H1 (cell line): ENCODE measurements around the gene OXTR. TPM values are rescaled to one million over a fixed set of nuclear protein-coding genes. Genes with fewer than 3 reads are reported as not detected.

Experiments used
- CTCF ChIA-PET: fragments of 300-600 bp; sonication (Branson Sonifier 250); formaldehyde crosslinking; loops from one replicate; lab custom pipeline; 2021; ENCODE audit not compliant: partially characterized antibody; lab: Charles Lee
- POLR2A ChIA-PET: fragments of 300-600 bp; sonication (Branson Sonifier 250); formaldehyde crosslinking; loops from one replicate; lab custom pipeline; 2021; ENCODE audit warnings: inconsistent platforms; ENCODE audit not compliant: partially characterized antibody; lab: Charles Lee
- DNase-seq, 2 experiments: peaks; one replicate each; pipeline versions ENCODE4 v3.0.0 to v3.0.0-alpha.2; 2010 to 2022; ENCODE audit warnings: low spot score in 2 of 2, low read depth in 1 of 2, mixed read lengths in 1 of 2
- FAIRE-seq: peaks from 2 replicates; lab custom pipeline; 2011; peaks lifted over from hg19 to GRCh38; lab: Jason Lieb, UNC
- H2AFZ ChIP-seq: 2 replicates; pipeline ENCODE4 v1.8.1; 2012; ENCODE audit warnings: low read length, inconsistent platforms
- H2AK5ac ChIP-seq: 2 replicates; pipeline ENCODE4 v1.6.1; 2013; ENCODE audit warnings: low read depth, low read length
- H2BK120ac ChIP-seq: replicated peaks from 2 replicates; pipeline ENCODE3; 2013; ENCODE audit warnings: low read depth, low read length, inconsistent platforms
- H2BK12ac ChIP-seq: 2 replicates; pipeline ENCODE4 v1.6.1; 2013; ENCODE audit warnings: low read depth, low read length
- H2BK15ac ChIP-seq: 2 replicates; pipeline ENCODE4 v1.6.1; 2013; ENCODE audit warnings: low read length
- H2BK20ac ChIP-seq: 2 replicates; pipeline ENCODE4 v1.6.1; 2013; ENCODE audit warnings: low read length
- H2BK5ac ChIP-seq: 2 replicates; pipeline ENCODE4 v1.6.1; 2013; ENCODE audit warnings: low read depth, low read length
- H3K14ac ChIP-seq: 2 replicates; pipeline ENCODE4 v1.6.1; 2013; ENCODE audit warnings: inconsistent platforms; ENCODE audit not compliant: insufficient read length
- H3K18ac ChIP-seq: 2 replicates; pipeline ENCODE4 v1.6.1; 2013; ENCODE audit warnings: low read length; ENCODE audit errors: extremely low read depth
- H3K23ac ChIP-seq: 2 replicates; pipeline ENCODE4 v1.6.1; 2013; ENCODE audit warnings: inconsistent platforms; ENCODE audit not compliant: insufficient read length
- H3K23me2 ChIP-seq: 2 replicates; pipeline ENCODE4 v1.6.1; 2013; ENCODE audit warnings: low read depth, low read length
- H3K27ac ChIP-seq: 2 replicates; pipeline ENCODE4 v1.6.1; 2011; ENCODE audit warnings: low read depth, low read length, inconsistent platforms
- H3K27me3 ChIP-seq, 4 experiments: replicated peaks in 1 of 4; 1 replicate in 1 of 4; 2 replicates in 3 of 4; pipeline versions ENCODE4 v1.6.1 to v1.8.1; 2011 to 2013; ENCODE audit warnings: low read length in 3 of 4, mild to moderate bottlenecking in 3 of 4, inconsistent platforms in 2 of 4, mixed read lengths in 2 of 4, moderate library complexity in 1 of 4; ENCODE audit not compliant: control insufficient read depth in 3 of 4, insufficient read depth in 3 of 4; ENCODE audit errors: extremely low read depth in 1 of 4
- H3K36me3 ChIP-seq, 4 experiments: 2 replicates each; pipeline versions ENCODE4 v1.6.1 to v1.8.1; 2011 to 2013; ENCODE audit warnings: mild to moderate bottlenecking in 4 of 4, low read length in 3 of 4, moderate library complexity in 2 of 4, control low read depth in 1 of 4, inconsistent platforms in 1 of 4; ENCODE audit not compliant: insufficient read depth in 4 of 4, control insufficient read depth in 2 of 4
- H3K4ac ChIP-seq: replicated peaks from 2 replicates; pipeline ENCODE3; 2013; ENCODE audit warnings: low read length, low read depth, mixed read lengths, inconsistent platforms; ENCODE audit not compliant: insufficient read length
- H3K4me1 ChIP-seq, 4 experiments: replicated peaks in 1 of 4; 1 replicate in 1 of 4; 2 replicates in 3 of 4; pipeline versions ENCODE4 v1.6.1 to v1.8.1; 2011 to 2013; ENCODE audit warnings: low read length in 3 of 4, inconsistent platforms in 2 of 4, mixed read lengths in 1 of 4; ENCODE audit not compliant: insufficient read depth in 4 of 4, control insufficient read depth in 3 of 4
- H3K4me2 ChIP-seq, 2 experiments: 2 replicates each; pipeline versions ENCODE4 v1.6.1 to v1.8.1; 2011 to 2013; ENCODE audit warnings: low read depth in 2 of 2, low read length in 2 of 2, control low read depth in 1 of 2, inconsistent platforms in 1 of 2, mild to moderate bottlenecking in 1 of 2; ENCODE audit not compliant: insufficient read depth in 1 of 2
- H3K4me3 ChIP-seq, 4 experiments: fragments of 200-600, 300-600 bp in 1 of 4; sonication (generic), shearing (Covaris generic), sonication (Bioruptor Twin) in 1 of 4; 2 replicates each; pipeline versions ENCODE4 v1.5.1 to v1.8.1; 2011 to 2016; ENCODE audit warnings: low read length in 4 of 4, low read depth in 3 of 4, control low read depth in 2 of 4, inconsistent platforms in 2 of 4, mild to moderate bottlenecking in 2 of 4, mixed read lengths in 1 of 4, moderate library complexity in 1 of 4; ENCODE audit not compliant: insufficient read depth in 2 of 4; ENCODE audit errors: extremely low read depth in 1 of 4
- H3K56ac ChIP-seq: replicated peaks from 2 replicates; pipeline ENCODE3; 2013; ENCODE audit warnings: low read depth, mild to moderate bottlenecking, mixed read lengths, low read length, inconsistent platforms; ENCODE audit not compliant: insufficient read length
- H3K79me1 ChIP-seq: 2 replicates; pipeline ENCODE4 v1.6.1; 2013; ENCODE audit warnings: low read depth, low read length, control low read depth
- H3K79me2 ChIP-seq, 2 experiments: 2 replicates each; pipeline versions ENCODE4 v1.6.1 to v1.8.1; 2012 to 2013; ENCODE audit warnings: low read length in 2 of 2, mild to moderate bottlenecking in 2 of 2, inconsistent platforms in 1 of 2; ENCODE audit not compliant: insufficient read depth in 2 of 2, control insufficient read depth in 1 of 2
- H3K9ac ChIP-seq, 4 experiments: replicated peaks in 1 of 4; 1 replicate in 1 of 4; 2 replicates in 3 of 4; pipeline versions ENCODE4 v1.6.1 to v1.8.1; 2011 to 2013; ENCODE audit warnings: low read depth in 3 of 4, low read length in 3 of 4, control low read depth in 2 of 4, mild to moderate bottlenecking in 2 of 4, moderate library complexity in 2 of 4, inconsistent platforms in 1 of 4; ENCODE audit errors: extremely low read depth in 1 of 4
- H3K9me3 ChIP-seq, 2 experiments: 2 replicates each; pipeline versions ENCODE4 v1.6.1 to v1.8.1; 2012 to 2013; ENCODE audit warnings: mild to moderate bottlenecking in 2 of 2, moderate library complexity in 2 of 2, control low read depth in 1 of 2, inconsistent platforms in 1 of 2, low read depth in 1 of 2, low read length in 1 of 2, mixed read lengths in 1 of 2; ENCODE audit not compliant: insufficient read depth in 2 of 2
- H4K20me1 ChIP-seq, 2 experiments: replicated peaks in 1 of 2; 2 replicates each; pipeline versions ENCODE3 to v1.8.1; 2011 to 2013; ENCODE audit warnings: inconsistent platforms in 2 of 2, low read length in 2 of 2, mild to moderate bottlenecking in 1 of 2; ENCODE audit not compliant: insufficient read depth in 2 of 2, control insufficient read depth in 1 of 2
- H4K5ac ChIP-seq: 2 replicates; pipeline ENCODE4 v1.6.1; 2013; ENCODE audit warnings: low read length, low read depth, mixed read lengths, inconsistent platforms; ENCODE audit not compliant: insufficient read length
- H4K8ac ChIP-seq: 2 replicates; pipeline ENCODE4 v1.8.0; 2013; ENCODE audit warnings: mild to moderate bottlenecking, moderate library complexity, low read length, inconsistent platforms; ENCODE audit not compliant: insufficient read depth; ENCODE audit errors: extremely low read depth
- H4K91ac ChIP-seq: replicated peaks from 2 replicates; pipeline ENCODE3; 2013; ENCODE audit warnings: low read length, mixed read lengths, inconsistent platforms; ENCODE audit not compliant: insufficient read length
- FOSL1 ChIP-seq: IDR thresholded peaks from 2 replicates; pipeline ENCODE4 v1.6.1; 2011; ENCODE audit warnings: mild to moderate bottlenecking, low read depth, low read length, moderate library complexity; ENCODE audit not compliant: insufficient read depth
- HDAC2 ChIP-seq, 2 experiments: fragments of 300-600 bp in 1 of 2; sonication (generic) in 1 of 2; IDR thresholded peaks; 2 replicates each; pipeline ENCODE4 v1.6.1; 2011 to 2012; ENCODE audit warnings: low read depth in 2 of 2, low read length in 2 of 2, mild to moderate bottlenecking in 2 of 2, moderate library complexity in 2 of 2, borderline replicate concordance in 1 of 2, inconsistent platforms in 1 of 2
- MAFK ChIP-seq: IDR thresholded peaks from 2 replicates; pipeline ENCODE4 v1.6.1; 2012; ENCODE audit warnings: low read depth, mild to moderate bottlenecking, improper control_type of control experiment, low read length
- MAX ChIP-seq: IDR thresholded peaks from 2 replicates; pipeline ENCODE4 v1.6.1; 2012; ENCODE audit warnings: inconsistent platforms
- RAD21 ChIP-seq, 2 experiments: IDR thresholded peaks in 1 of 2; conservative IDR thresholded peaks in 1 of 2; 2 replicates each; pipeline ENCODE4 v1.6.1; 2011; ENCODE audit warnings: low read depth in 2 of 2, low read length in 2 of 2, improper control_type of control experiment in 1 of 2, inconsistent platforms in 1 of 2, mild to moderate bottlenecking in 1 of 2, moderate library complexity in 1 of 2
- RFX5 ChIP-seq: IDR thresholded peaks from 2 replicates; pipeline ENCODE4 v1.6.1; 2011; ENCODE audit warnings: low read depth, low read length, improper control_type of control experiment, borderline replicate concordance
- SAP30 ChIP-seq: fragments of 300-600 bp; sonication (generic); IDR thresholded peaks from 2 replicates; pipeline ENCODE4 v1.7.1; 2012; ENCODE audit warnings: low read length, moderate library complexity, mild to moderate bottlenecking, inconsistent platforms; ENCODE audit not compliant: insufficient read depth, insufficient replicate concordance
- SP2 ChIP-seq: IDR thresholded peaks from 2 replicates; pipeline ENCODE4 v1.6.1; 2012; ENCODE audit warnings: mild to moderate bottlenecking, low read length, inconsistent platforms
- TAF1 ChIP-seq: IDR thresholded peaks from 2 replicates; pipeline ENCODE4 v1.6.1; 2011; ENCODE audit warnings: mild to moderate bottlenecking, low read depth, low read length
- USF2 ChIP-seq: IDR thresholded peaks from 2 replicates; pipeline ENCODE4 v1.6.1; 2011; ENCODE audit warnings: low read length, improper control_type of control experiment
- WGBS, 2 experiments: shearing (Covaris generic) in 1 of 2; methylation state at CpG; one replicate each; pipeline versions ENCODE4 v1.1.6 to v1.1.7; 2013 to 2015; ENCODE audit warnings: low lambda C conversion rate in 2 of 2, mixed read lengths in 2 of 2, inconsistent platforms in 1 of 2, low coverage in 1 of 2, missing lambda C conversion rate in 1 of 2; ENCODE audit not compliant: insufficient replicate concordance in 2 of 2, insufficient coverage in 1 of 2, insufficient read length in 1 of 2; ENCODE audit errors: extremely low coverage in 1 of 2, missing lambda C conversion rate in 1 of 2; 5-methylcytosine and 5-hydroxymethylcytosine counted together
- polyA plus RNA-seq, 7 experiments: library from polyadenylated mRNA; depleted of rRNA in 3 of 7; stranded (reverse) in 5 of 7; unstranded in 2 of 7; fragments of >200 nt in 5 of 7; fragments of 200-250 nt in 2 of 7; gene quantifications; 1 replicate in 5 of 7; 2 replicates in 1 of 7; 4 replicates in 1 of 7; pipeline versions ENCODE4 v1.2.1 to v1.2.3, GENCODE V29; 2011 to 2013; ENCODE audit warnings: missing spikeins in 2 of 7, mixed read lengths in 2 of 7
- total RNA-seq: library from RNA; stranded (reverse); fragmentation: NEBNext Ultra II Directional; extraction: Animal tissue kit (Norgen Biotek cat#: 25700); gene quantifications from 2 replicates; pipeline ENCODE4 v1.2.1, GENCODE V29; 2021

The OXTR gene
- total and polyA plus RNA-seq, 2 of the 8 experiments (the other 6 are each of a cell fraction or from before 2014, with no cell fraction given): 0.77 to 2.3 TPM

- no peak overlapping the region for H3K27ac ChIP-seq
- no peak overlapping the region for H3K18ac ChIP-seq
- H2AFZ ChIP-seq: no peak overlapping the region
- no peaks in the 10 kb centered on the region for H3K79me2 ChIP-seq
- no peak overlapping the region for H4K8ac ChIP-seq
- no peaks in the 10 kb centered on the region for H3K9me3 ChIP-seq
- WGBS, 2 experiments: 86% methylated on average over 14 of the region's 14 CpGs; no CpG with 5 or more reads in 1 of the 2 experiments
- TF ChIP-seq SP2 (no peak), MAFK (no peak), MAX (no peak), FOSL1 (no peak), TAF1 (no peak), SAP30 (no peak), RFX5 (no peak), RAD21 (IDR thresholded peaks at IDR 0.05 in 1 of 2, conservative IDR thresholded peaks at IDR 0.05 in 1 of 2; ENCODE audit: low read depth in 2 of 2, low read length in 2 of 2) (no peak), HDAC2 (IDR thresholded peaks at IDR 0.05; ENCODE audit: borderline replicate concordance in 1 of 2, low read depth in 2 of 2, low read length in 2 of 2) (no peak), USF2 (no peak)
- H3K56ac ChIP-seq: no peak overlapping the region
- H4K5ac ChIP-seq: no peak overlapping the region
- no peak overlapping the region for H3K23ac ChIP-seq
- H3K9ac ChIP-seq: no peak overlapping the region
- peaks cover 0 to 3% (median 1%) of the 10 kb centered on the region in 4 experiments; a peak in 3 of 7 replicates for H3K4me1 ChIP-seq
- H2BK20ac ChIP-seq: no peak overlapping the region
- H3K79me1 ChIP-seq: no peaks in the 10 kb centered on the region
- CTCF ChIA-PET: interaction anchor here (0.7 to 3.7 kb wide), 8 partner anchors 8 to 50 kb away, joined by 3 to 27 read pairs (median 8); partner anchors contain the start of gene OXTR
- no peaks in the 10 kb centered on the region for H3K23me2 ChIP-seq
- no peaks in the 10 kb centered on the region for H3K36me3 ChIP-seq
- no peak for DNase-seq
- H3K4ac ChIP-seq: no peak overlapping the region
- H2AK5ac ChIP-seq: no peak overlapping the region
- H2BK5ac ChIP-seq: no peak overlapping the region
- H3K14ac ChIP-seq: no peak overlapping the region
- H3K4me2 ChIP-seq: no peak overlapping the region
- no peak overlapping the region for H3K4me3 ChIP-seq
- peaks cover 0 to 2% (median 0%) of the 10 kb centered on the region in 4 experiments; a peak in 2 of 7 replicates for H3K27me3 ChIP-seq
- no peak overlapping the region for H2BK15ac ChIP-seq
- no peak overlapping the region for H2BK120ac ChIP-seq
- no peak for FAIRE-seq
- peaks cover 0 to 2% of the 10 kb centered on the region in 2 experiments for H4K20me1 ChIP-seq
- H2BK12ac ChIP-seq: no peak overlapping the region
- POLR2A ChIA-PET: no interaction called here
- H4K91ac ChIP-seq: no peak overlapping the region
These were observed 16.6 kb downstream of the OXTR start for GRCh38 chr3:8752832-8753231.
